Activated CD8-positive, alpha-beta T cell treated with anti-CD3 and anti-CD28 coated beads for 36 hours (primary cell): ENCODE data around the gene PTPA. TPM values are rescaled to one million over a fixed set of nuclear protein-coding genes. Genes with fewer than 3 reads are reported as not detected.
"Not testable (repeated sequence)": the region's sequence is repeated elsewhere in the genome, so short reads cannot be mapped to it uniquely, and the experiment has no call there.

Experiments
- ATAC-seq: fragments of 200-7000 bp; cut with Tn5 transposase; one replicate; pipeline ENCODE4 v1.10.0; 2021; ENCODE audit warnings: mild to moderate bottlenecking, moderate library complexity
- CTCF ChIA-PET: fragments of 350-600 bp; sonication (Branson Sonifier 250); formaldehyde crosslinking; loops from one replicate; lab custom pipeline; 2021; ENCODE audit warnings: antibody characterized with exemption; lab: Charles Lee
- POLR2A ChIA-PET: fragments of 350-600 bp; sonication (Branson Sonifier 250); formaldehyde crosslinking; loops from one replicate; lab custom pipeline; 2021; ENCODE audit warnings: antibody characterized with exemption; lab: Charles Lee
- DNase-seq: peaks from one replicate; pipeline ENCODE4 v3.0.0-alpha.2; 2020
- H3K27ac Mint-ChIP-seq: one replicate; pipeline ENCODE4 v1.8.0; 2021; ENCODE audit warnings: mild to moderate bottlenecking, mixed read lengths
- H3K27me3 Mint-ChIP-seq: one replicate; pipeline ENCODE4 v1.8.0; 2021; ENCODE audit warnings: mixed read lengths
- H3K36me3 Mint-ChIP-seq: one replicate; pipeline ENCODE4 v1.8.0; 2021; ENCODE audit warnings: low read depth, mixed read lengths
- H3K4me1 Mint-ChIP-seq: one replicate; pipeline ENCODE4 v1.8.0; 2021; ENCODE audit warnings: low read depth, mixed read lengths
- H3K4me3 Mint-ChIP-seq: one replicate; pipeline ENCODE4 v1.8.0; 2021; ENCODE audit warnings: mild to moderate bottlenecking, moderate library complexity, mixed read lengths
- H3K9me3 Mint-ChIP-seq: one replicate; pipeline ENCODE4 v1.8.0; 2021; ENCODE audit warnings: mixed read lengths
- intact Hi-C: fragments of 100-400 bp; cut with micrococcal nuclease; formaldehyde crosslinking; loops from one replicate; pipeline ENCODE4 v1.10.0; 2022
- total RNA-seq, 2 experiments: library from RNA; stranded (reverse); gene quantifications; one replicate each; pipeline ENCODE4 v1.2.3, GENCODE V29; 2021
- TF ChIP-seq, protein P1 (sequence below): fragments of 200-600 bp; IDR thresholded peaks from one replicate; pipeline ENCODE4 v1.8.0; 2022; ENCODE audit warnings: antibody characterized with exemption, mild to moderate bottlenecking

The PTPA gene
- total RNA-seq, 2 experiments from 2014 or later = 95.3 to 98.5 TPM

DNA sequence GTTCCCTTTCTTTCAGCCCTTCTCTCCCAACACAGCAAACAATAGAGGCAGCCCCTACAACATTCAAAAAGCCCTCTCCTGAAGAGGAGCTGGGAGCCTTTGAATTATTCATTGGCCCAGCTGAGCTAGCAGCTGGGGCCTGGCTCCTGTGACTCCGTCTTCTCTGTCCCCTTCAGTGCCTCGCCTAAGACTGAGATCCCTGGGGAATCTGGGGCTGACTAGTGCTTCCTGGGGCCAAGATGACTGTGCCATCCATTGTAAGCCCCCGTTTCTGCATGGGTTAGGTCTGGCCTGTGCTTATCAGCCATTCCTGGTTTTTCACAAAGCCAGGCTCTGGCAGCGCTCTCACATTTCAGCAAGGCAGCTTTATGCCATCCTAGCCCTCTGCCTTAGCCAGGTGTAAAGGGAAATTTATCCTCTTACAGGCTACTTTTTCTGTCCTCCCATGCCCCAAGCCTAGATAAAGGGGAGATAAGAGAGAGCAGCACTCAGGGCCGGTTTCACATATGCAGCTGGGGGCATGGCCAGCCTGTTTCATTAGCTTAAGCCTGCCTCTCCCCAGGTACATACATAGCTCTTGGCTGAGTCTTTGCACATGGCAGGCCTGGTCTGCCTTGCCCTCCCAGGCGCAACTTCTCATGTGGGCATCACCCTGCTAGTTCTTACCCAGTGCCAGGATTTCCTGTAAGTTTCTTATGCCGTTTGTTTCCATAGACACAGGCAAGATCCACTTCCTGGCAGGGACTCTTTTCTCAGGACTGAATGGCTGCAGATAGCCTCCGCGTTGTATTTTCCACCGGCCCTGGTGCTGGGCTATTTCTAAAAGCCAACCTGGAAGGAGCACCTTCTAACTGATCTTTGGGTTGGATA, 15.8 kb downstream of the PTPA start:
- POLR2A ChIA-PET = interaction anchor here (0.5 to 1.0 kb wide), 2 partner anchors 79 to 501 kb away, joined by 3 read pairs; no protein-coding TSS in a partner anchor
- intact Hi-C loops = no loop called here
- H3K4me1 Mint-ChIP-seq = peaks cover 7% of the 10 kb centered on the region
- TF ChIP-seq, protein P1, sequence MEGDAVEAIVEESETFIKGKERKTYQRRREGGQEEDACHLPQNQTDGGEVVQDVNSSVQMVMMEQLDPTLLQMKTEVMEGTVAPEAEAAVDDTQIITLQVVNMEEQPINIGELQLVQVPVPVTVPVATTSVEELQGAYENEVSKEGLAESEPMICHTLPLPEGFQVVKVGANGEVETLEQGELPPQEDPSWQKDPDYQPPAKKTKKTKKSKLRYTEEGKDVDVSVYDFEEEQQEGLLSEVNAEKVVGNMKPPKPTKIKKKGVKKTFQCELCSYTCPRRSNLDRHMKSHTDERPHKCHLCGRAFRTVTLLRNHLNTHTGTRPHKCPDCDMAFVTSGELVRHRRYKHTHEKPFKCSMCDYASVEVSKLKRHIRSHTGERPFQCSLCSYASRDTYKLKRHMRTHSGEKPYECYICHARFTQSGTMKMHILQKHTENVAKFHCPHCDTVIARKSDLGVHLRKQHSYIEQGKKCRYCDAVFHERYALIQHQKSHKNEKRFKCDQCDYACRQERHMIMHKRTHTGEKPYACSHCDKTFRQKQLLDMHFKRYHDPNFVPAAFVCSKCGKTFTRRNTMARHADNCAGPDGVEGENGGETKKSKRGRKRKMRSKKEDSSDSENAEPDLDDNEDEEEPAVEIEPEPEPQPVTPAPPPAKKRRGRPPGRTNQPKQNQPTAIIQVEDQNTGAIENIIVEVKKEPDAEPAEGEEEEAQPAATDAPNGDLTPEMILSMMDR = no peak
- no peaks in the 10 kb centered on the region for H3K27me3 Mint-ChIP-seq
- H3K9me3 Mint-ChIP-seq = no peaks in the 10 kb centered on the region
- H3K36me3 Mint-ChIP-seq = peaks cover 16% of the 10 kb centered on the region
- no peak overlapping the region for H3K27ac Mint-ChIP-seq
- no peak overlapping the region for H3K4me3 Mint-ChIP-seq
- DNase-seq = no peak
- CTCF ChIA-PET = interaction anchor here (3.0 to 3.3 kb wide), 2 partner anchors 12 to 498 kb away, joined by 13 to 19 read pairs; no protein-coding TSS in a partner anchor
- no peak for ATAC-seq

DNA sequence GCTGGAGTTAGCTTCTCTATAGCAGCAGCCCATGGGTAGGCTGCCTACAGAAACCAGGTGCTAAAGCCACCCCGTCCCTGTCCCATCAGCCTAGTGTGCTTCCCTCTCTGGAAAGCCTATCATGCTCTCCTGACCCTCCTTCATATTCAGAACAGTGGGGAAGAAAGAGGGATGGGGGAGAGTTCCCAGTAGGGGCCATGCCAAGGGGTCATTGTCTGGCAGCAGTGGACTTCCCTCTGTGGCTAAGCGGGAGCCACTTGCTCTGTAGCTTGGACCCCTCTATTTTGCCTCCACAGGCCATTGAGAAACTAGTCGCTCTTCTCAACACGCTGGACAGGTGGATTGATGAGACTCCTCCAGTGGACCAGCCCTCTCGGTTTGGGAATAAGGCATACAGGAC, 17.5 kb downstream of the PTPA start:
- DNase-seq (no peak), ATAC-seq (no peak)
- peaks cover 19% of the 10 kb centered on the region for H3K36me3 Mint-ChIP-seq
- POLR2A ChIA-PET = no interaction called here
- no peak overlapping the region for H3K27ac Mint-ChIP-seq
- CTCF ChIA-PET = interaction anchor here (1.3 to 3.3 kb wide), 2 partner anchors 11 to 45 kb away, joined by 4 to 19 read pairs; no protein-coding TSS in a partner anchor
- no peak overlapping the region for H3K4me3 Mint-ChIP-seq
- no peaks in the 10 kb centered on the region for H3K9me3 Mint-ChIP-seq
- intact Hi-C loops = no loop called here
- no peaks in the 10 kb centered on the region for H3K27me3 Mint-ChIP-seq
- H3K4me1 Mint-ChIP-seq = peaks cover 7% of the 10 kb centered on the region
- TF ChIP-seq, protein P1 = no peak

DNA sequence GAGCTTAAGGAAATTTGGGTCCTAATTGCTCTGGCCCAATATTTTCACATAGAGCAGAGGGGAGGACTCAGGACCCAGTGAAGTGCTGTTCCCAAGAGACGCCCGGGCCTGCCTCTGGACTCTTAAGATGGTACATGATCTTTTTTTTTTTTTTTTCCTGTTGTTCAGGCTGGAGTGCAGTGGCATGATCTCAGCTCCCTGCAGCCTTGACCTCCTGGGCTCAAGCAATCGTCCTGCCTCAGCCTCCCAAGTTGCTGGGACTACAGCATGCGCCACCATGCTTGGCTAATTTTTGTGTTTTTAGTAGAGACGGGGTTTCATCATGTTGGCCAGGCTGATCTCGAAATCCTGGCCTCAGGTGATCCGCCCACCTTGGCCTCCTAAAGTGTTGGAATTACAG, 19.1 kb downstream of the PTPA start:
- H3K36me3 Mint-ChIP-seq = peaks cover 16% of the 10 kb centered on the region
- ATAC-seq, H3K27me3 Mint-ChIP-seq, intact Hi-C loops, H3K4me3 Mint-ChIP-seq, H3K4me1 Mint-ChIP-seq, DNase-seq, H3K27ac Mint-ChIP-seq, H3K9me3 Mint-ChIP-seq: not testable (repeated sequence)
- POLR2A ChIA-PET = interaction anchor here (1.0 to 1.2 kb wide), 2 partner anchors 10 to 44 kb away, joined by 3 to 4 read pairs; no protein-coding TSS in a partner anchor
- CTCF ChIA-PET = interaction anchor here (0.7 to 3.9 kb wide), 12 partner anchors 11 to 657 kb away, joined by 3 to 116 read pairs (median 12); partner anchors contain the start of genes C9orf50, DOLPP1, NTMT1 and PTPA

DNA sequence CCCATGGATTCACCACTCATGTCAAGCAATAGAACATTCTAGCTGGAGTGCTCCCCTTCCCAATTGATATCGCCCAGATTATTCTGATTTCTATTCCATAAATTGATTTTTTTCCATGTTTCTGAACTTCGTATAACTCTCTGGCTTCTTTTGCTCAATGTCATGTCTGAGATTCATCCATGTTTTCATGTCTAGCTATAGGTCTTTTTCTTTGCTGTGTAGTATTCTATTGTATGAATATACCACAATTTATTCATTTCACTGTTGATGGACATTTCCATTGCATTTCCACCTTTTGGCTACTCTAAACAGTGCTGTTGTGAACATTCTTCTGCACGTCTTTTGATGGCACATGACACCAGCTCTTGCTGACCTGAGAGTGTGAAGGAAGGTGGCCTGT, 19.6 kb downstream of the PTPA start:
- DNase-seq (no peak), ATAC-seq (no peak)
- H3K27me3 Mint-ChIP-seq = no peaks in the 10 kb centered on the region
- H3K4me1 Mint-ChIP-seq = peaks cover 7% of the 10 kb centered on the region
- no peak overlapping the region for H3K27ac Mint-ChIP-seq
- intact Hi-C loops = no loop called here
- ChIA-PET CTCF (interaction anchor here (0.7 to 3.9 kb wide), 23 partner anchors 10 to 656 kb away, joined by 3 to 116 read pairs (median 6); partner anchors contain the start of genes C9orf50, DOLPP1, NTMT1 and PTPA), POLR2A (interaction anchor here (1.2 to 1.3 kb wide), 2 partner anchors 17 to 43 kb away, joined by 3 to 4 read pairs; no protein-coding TSS in a partner anchor)
- TF ChIP-seq, protein P1 = no peak
- no peak overlapping the region for H3K4me3 Mint-ChIP-seq
- peaks cover 16% of the 10 kb centered on the region for H3K36me3 Mint-ChIP-seq
- H3K9me3 Mint-ChIP-seq = no peaks in the 10 kb centered on the region

DNA sequence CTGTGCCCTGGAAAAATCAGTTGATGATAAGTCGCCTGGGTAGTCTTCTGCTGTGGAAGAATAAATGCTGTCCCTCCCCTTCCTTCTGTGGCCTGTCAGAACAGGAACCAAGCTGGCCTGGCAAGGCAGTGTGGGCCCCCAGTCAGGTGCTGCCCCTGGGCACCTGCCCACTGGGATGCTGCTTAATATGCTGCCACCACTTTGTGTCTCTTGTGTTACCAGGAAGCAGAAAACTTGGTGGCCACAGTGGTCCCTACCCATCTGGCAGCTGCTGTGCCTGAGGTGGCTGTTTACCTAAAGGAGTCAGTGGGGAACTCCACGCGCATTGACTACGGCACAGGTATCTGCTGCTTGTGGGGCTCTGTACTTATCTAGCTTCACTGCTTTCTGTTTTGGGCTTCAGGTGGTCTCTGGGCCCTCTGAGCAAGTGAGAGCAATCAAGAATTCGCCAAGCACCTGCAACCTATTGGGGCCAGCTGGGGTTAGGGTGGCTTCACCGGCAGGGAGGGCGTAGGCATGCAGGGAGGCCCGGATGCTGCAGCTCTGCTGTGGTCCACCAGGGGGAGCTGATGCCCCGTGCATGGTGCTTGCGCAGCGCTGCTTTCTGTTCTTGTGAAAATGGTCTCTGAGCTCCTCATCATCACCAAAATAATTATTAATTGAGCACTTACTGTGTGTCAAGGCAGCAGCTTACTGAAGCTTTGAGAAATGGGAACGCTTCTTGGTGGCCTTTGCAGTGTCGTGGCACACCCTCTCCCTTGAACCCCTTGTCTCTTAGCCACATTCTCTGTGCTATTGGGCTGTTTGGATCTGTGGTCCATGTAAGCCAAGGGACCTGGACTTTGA, 20.3 kb downstream of the PTPA start:
- no peak overlapping the region for H3K27ac Mint-ChIP-seq
- peaks cover 13% of the 10 kb centered on the region for H3K36me3 Mint-ChIP-seq
- ChIA-PET POLR2A (interaction anchor here (0.7 to 1.3 kb wide), 3 partner anchors 18 to 489 kb away, joined by 3 to 4 read pairs (median 3); no protein-coding TSS in a partner anchor), CTCF (interaction anchor here (0.6 to 3.9 kb wide), 66 partner anchors 9 to 659 kb away, joined by 3 to 116 read pairs (median 4); partner anchors contain the start of genes C9orf50, DOLPP1, MIGA2 and NTMT1)
- H3K27me3 Mint-ChIP-seq = no peaks in the 10 kb centered on the region
- peak; percentile 89 for DNase-seq
- intact Hi-C loops = no loop called here
- TF ChIP-seq, protein P1 = peak; percentile 98
- no peaks in the 10 kb centered on the region for H3K9me3 Mint-ChIP-seq
- H3K4me1 Mint-ChIP-seq = peaks cover 7% of the 10 kb centered on the region
- ATAC-seq = peak; percentile 100
- H3K4me3 Mint-ChIP-seq = no peak overlapping the region
